NCI-H1105 (cell line): ENCODE data around the gene IKZF2.

Source experiments
- DNase-seq: peaks from one replicate; lab custom pipeline; 2025; lab: John Stamatoyannopoulos, UW

Gene IKZF2

DNA sequence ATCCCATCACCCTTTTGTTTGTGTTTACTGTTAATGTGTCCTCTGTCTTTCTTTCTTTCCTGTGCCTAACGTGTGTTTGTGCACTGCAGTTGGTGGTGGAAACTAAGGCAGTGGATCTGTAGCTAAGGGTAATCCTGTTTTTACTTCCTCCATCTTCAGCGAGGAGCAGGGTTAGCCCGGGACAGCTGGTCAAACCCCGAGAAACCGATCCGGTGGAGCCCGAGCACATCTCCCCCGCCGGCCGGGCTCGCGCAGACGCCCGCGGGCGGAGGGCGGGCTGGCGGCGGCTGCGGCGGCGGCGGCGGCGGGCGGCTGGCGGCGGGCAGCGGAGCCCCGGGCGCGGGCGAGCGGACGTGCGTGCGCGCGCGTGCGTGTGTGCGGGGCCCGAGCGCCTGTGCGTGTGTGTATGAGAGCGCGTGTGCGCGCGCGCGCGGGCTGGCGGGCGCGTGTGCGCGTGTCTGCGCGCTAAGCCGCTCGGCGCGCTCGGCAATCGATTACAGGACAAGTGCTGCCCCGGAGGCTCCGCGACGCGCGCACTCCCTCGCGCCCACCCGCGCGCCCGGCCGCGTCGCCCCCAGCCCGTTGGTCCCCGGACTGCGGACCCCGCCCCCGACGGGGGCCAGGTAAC is at the start of gene IKZF2:
IKZF2 (minus strand) TSS at position 176 of the 628 bp plus-strand sequence. CDS start 2,983 bp downstream, outside the sequence.
- peak; percentile 84 for DNase-seq

GRCh38 chr2:213199871-213200270 is 48.5 kb upstream of the IKZF2 start:
- DNase-seq = no peak

- DNase-seq = no peak
Measured at GRCh38 chr2:213189001-213189899, 37.8 kb upstream of the IKZF2 start.

GRCh38 chr2:213188533-213188867 is 37.1 kb upstream of the IKZF2 start:
- DNase-seq = no peak

DNA sequence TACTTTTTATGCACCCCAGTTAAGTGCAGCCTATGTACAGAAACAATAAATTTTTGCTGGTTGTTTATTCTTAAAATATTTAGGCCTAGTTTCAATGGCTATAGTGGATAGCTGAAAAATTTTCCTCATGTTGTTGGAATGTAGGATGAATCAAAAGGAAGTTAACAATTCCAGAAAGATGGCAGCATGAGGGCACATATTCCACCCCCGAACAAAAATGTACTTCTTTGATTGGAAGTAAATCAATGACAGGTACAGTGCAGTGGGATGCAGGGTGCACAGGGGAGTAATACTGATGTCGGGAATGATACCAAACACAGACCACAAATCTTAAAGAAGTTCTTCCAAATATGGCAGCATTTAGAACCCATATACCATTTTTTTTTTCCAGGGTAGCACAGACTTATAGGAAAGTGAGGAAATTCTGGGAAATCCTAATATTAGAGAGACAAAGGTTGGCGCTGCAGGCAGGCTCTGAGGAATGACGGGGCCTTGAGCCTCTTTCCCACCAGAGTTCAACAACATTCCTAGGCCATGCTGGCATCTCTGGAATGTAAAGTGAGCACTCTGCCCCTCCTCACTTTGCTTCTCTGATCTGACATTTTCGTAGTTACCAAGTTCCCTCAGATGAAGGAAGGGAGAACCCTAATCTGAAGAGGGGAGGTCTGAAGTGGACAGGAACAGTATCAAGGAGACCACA is 36.6 kb upstream of the IKZF2 start:
- DNase-seq = no peak

GRCh38 chr2:213187386-213187785 is 36.0 kb upstream of the IKZF2 start:
- DNase-seq = no peak

GRCh38 chr2:213185147-213185822 is 33.9 kb upstream of the IKZF2 start:
- no peak for DNase-seq

GRCh38 chr2:213181712-213182111 is 30.3 kb upstream of the IKZF2 start:
- no peak for DNase-seq

- no peak for DNase-seq
Measured at GRCh38 chr2:213177679-213178078, 26.3 kb upstream of the IKZF2 start.

DNA sequence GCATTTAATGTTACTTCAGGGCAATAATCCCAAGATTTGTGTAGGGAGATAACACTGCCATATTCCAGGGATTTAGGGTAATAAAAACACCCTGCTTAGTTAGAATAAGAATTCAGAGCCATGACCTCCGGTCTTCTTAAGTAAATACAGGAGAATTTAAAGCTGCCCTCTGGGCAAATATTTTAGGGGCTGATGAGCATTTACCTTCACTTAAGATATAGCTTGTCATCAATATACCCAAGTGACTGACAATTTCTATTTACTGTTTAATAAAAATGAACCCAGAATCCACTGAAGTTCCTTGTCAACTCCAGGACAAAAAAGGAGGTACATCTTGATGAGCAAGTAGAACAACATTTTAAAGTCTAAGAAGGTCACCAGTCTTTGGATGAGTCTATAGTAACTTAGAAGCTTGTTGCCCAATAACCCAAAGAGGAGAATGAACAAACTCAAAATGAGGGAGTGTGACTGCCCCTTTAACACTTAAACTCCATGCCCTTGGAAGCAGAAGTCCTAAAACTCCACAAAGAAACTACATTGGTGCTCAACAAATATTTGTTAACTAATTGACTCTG is 24.3 kb upstream of the IKZF2 start:
- DNase-seq = no peak

DNA sequence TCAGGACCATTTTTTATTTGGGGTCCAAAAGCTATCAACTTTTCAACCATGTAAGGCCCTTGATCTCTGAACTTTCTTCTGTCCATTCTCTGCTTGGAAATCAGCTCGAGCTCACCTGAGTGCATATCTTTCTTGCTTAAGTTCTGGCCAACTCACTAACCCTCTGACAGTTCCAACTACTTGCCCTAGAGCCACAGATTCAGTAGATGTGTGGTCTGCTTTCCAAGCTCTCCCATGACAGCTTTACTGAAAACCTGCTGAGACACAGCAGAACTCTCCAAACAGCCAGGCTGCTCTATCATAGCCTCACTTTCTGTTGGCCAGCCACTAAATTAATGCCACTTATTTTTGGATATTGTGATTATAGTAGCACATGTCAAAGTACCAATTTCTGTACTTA is 21.2 kb upstream of the IKZF2 start:
- no peak for DNase-seq

DNA sequence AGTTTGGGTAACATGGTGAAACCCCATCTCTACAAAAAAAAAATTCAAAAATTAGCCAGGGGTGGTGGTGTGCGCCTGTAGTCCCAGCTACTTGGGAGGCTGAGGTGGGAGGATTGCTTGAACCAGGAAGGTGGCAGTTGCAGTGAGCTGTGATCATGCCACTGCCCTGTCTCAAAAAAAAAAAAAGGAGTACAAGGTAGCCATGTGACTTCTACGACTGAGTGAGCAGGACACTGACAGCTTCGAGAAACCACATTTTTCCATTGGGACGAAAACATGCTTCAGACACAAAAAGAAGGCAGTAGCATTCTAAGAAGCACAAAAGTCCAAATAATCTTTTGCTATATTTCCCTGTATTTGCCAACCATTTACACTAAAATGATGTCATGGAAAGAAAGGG is 19.7 kb upstream of the IKZF2 start:
- DNase-seq = no peak

DNA sequence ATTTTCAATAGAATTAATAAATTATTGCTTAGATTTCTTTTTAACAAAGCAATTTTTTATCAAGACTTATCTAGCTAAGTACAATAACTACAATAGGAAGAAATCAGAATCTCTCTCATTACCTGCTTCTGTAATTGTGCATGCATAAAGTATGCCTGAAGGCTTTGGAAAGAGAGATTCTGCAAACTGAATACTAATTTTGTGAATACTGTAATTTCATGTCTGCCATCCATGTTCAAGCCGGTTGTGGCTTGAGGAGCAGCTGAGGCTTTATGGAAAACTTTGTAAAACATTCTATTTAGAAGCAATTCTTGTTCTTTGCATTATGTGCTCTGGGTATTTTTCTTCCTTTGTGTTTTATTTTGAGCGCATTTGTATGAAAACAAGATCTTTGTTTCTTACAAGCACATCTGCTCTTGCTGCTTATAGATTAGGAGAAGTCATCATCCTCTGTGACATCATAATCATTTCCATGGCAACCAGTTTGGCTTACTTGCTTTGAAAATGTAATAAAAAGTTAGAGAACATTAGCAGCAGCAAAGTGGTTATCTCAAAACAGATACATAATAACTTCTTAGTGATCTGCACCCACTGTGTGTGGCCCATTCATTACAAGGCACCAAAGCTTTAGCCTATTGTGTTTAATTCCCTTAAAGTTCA is 16.0 kb upstream of the IKZF2 start:
- no peak for DNase-seq

- DNase-seq = no peak
Measured at GRCh38 chr2:213166109-213166508, 14.7 kb upstream of the IKZF2 start.

DNA sequence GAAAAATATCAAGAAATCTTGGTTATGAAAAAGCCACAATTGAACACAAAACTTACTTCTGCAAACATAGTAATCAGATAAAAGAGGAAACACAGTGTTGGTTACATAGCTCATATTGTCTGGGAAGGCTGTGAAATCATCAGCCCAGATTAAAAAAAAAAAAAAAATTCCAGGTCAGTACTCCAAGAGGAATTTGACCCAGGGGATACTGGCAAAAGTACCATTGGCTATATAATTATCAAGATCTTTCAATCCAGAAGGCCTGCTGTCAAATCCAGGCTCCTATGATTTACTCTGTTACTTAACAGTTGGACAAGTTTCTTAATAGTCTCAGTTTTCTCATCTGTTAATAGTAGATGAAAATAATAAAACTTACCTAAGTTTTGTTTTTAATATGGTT is 12.9 kb upstream of the IKZF2 start:
- no peak for DNase-seq

GRCh38 chr2:213162516-213163118 is 11.2 kb upstream of the IKZF2 start:
- DNase-seq = no peak

- DNase-seq = no peak
Measured at GRCh38 chr2:213161759-213162515, 10.5 kb upstream of the IKZF2 start.

DNA sequence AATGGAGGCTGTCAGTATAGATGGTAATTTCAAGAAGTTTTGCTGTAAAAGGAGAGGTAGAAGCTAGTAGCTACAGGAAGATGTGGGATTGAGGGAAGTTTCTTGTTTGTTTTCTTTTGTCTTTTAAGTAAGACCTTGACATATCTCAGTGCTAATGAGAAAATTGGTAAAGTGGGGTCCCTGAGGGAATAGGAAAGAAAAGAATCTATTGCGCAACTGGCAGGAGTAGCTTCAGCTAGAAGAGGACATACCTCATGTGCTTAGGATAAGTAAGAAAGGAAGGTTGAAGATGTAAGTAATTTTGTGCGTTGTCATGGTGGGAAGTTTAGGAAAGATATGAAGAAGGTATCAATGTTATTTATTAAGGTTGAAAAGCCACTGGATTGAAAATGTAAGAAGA is 8.4 kb upstream of the IKZF2 start:
- no peak for DNase-seq

DNA sequence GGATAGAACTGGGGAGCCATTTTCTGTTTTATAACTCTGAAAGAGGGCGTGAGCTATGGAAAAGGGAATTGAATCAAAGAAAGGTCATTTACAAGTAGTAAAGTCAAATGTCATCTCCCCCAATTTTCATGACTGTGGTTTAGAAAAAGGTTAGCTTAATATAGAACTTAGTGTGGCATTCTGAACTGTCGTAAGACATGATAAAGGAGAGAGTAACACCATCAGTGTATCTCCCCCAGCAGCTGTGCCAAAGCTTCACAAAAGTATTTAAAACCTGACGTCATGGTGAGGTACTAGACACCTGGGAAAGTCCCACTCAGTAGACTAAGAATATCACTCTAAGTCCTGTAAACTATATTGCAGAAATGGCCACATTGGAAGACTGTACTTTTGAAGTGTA is 5.8 kb upstream of the IKZF2 start:
- no peak for DNase-seq

DNA sequence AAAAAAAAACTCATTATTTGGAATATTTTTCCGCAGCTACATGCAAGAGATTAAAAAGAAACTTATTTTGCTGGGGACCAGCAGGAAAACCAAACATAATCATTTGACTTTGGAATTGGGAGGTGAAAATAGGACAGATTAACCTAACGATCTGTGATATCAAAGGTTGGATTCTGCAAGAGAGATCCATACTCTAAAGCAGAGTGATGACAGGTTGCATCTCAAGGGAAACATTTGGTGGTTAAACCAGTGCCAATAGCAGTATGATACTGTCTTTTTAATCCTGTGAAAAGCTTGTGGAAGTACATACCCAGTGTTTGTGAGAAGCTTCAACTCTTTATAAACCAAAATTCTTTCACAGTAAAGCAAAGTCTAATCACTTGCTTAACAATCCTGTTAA is 5.3 kb upstream of the IKZF2 start:
- no peak for DNase-seq
